Neuron (in vitro differentiated cells): ENCODE measurements around the gene KRT74.

Source experiments
- H2AFZ ChIP-seq: one replicate; pipeline ENCODE4 v1.6.1; 2013; ENCODE audit warnings: low read depth, mild to moderate bottlenecking, inconsistent platforms, low read length, moderate library complexity
- H3K27me3 ChIP-seq: one replicate; pipeline ENCODE4 v1.6.1; 2013; ENCODE audit warnings: low read length; ENCODE audit not compliant: insufficient read depth
- H3K36me3 ChIP-seq: one replicate; pipeline ENCODE4 v1.6.1; 2013; ENCODE audit warnings: low read length; ENCODE audit not compliant: insufficient read depth
- H3K4me1 ChIP-seq: one replicate; pipeline ENCODE4 v1.6.1; 2013; ENCODE audit warnings: low read length; ENCODE audit not compliant: insufficient read depth
- H3K4me3 ChIP-seq: 2 replicates; pipeline ENCODE4 v1.5.1; 2013; ENCODE audit warnings: mild to moderate bottlenecking, low read length, moderate library complexity
- H3K9me3 ChIP-seq: one replicate; pipeline ENCODE4 v1.6.1; 2013; ENCODE audit warnings: low read length

Gene KRT74

DNA sequence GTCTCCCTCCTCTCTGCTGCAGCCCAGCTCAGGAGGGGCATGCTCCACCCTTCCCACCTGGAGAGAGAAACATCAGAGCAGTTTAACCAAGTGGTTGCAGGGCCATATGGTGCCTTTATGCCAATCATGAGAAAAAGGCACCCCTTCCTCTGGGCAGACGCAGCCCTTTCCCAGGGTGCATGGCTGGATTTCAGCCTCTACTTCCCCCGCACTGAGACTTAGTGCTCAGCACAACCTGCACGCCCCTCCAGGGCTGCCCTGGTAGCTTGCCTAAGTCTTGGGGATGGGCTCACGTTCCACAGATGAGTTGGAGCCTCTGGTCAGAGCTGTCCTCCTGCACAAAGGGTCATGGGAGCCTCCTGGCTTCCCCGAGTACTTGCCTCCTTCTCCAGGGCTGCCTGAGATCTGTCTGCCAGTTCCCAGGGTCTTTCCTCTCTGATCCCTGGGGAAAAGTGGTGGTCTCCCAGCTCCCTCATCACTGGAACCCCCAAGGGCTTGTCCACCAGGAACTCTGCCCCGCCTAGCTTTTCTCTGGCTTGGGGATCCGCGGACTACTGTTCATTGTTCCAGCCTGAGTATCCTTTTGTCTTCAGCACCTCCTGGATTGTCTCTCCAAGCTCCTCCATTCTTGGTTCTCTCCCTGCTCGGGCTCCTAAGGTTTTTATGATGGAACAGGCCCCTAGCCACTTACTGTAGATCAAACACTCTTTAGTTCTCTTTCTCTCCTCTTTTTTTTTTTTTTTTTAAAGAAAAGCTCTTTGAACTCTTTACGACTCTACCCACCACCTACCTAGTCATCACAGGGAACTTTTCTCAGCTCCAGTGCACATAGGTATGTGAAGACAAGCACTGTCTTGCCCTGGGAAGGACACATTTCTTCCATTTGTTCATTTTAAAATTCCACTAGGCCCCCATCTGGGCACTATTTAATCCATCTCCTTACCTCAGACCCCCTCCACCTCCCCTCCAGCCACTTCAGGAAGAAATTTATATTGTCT, 6.1 kb upstream of the KRT74 start:
- Histone ChIP-seq H3K4me3 (no peak overlapping the region), H3K36me3 (no peaks in the 10 kb centered on the region), H3K27me3 (peaks cover 3% of the 10 kb centered on the region), H3K4me1 (no peaks in the 10 kb centered on the region), H3K9me3 (no peaks in the 10 kb centered on the region), H2AFZ (no peak overlapping the region)

DNA sequence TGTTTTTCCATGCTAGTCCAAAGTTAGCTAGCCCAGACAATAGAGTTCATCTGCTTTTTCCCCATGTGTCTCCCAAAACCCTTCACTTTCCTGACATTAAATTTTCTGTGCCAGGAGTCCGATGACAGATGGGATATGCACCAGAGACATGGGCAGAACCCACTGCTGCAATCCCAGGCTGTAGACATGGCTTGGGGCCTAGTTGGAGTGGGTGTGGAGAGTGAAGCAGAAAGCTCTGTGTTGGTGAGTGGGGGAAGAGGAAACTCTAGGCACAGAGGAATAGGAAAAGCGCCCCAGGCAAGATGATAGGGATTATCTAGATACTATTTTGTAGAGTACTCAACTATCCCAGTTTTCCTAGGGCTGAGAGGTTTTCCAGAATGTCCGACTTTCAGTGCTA, 4.8 kb upstream of the KRT74 start:
- Histone ChIP-seq H3K27me3 (peaks cover 3% of the 10 kb centered on the region), H3K9me3 (no peaks in the 10 kb centered on the region), H3K36me3 (no peaks in the 10 kb centered on the region), H3K4me3 (no peak overlapping the region), H3K4me1 (no peaks in the 10 kb centered on the region), H2AFZ (no peak overlapping the region)

DNA sequence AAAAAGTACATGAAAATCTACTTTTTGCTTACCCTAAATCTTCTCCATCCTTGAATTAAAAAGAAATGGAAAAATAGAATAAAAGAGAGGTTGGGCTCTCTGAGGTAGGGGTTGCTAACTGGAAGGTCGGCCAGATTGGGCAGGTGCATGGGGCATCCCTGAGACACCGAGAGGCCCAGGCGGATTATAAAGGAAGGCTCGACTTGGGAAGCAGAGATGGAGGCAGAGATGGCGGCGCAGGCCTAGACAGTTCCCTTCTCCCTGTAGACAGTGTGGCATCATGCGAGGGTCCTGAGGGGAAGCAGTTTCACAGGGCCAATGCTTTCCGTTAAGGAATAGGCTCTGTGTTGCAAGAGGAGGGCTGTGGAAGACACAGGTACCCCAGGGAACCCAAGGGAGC, 3.7 kb upstream of the KRT74 start:
- Histone ChIP-seq H3K27me3 (peaks cover 3% of the 10 kb centered on the region), H3K4me3 (no peak overlapping the region), H3K36me3 (no peaks in the 10 kb centered on the region), H3K9me3 (no peaks in the 10 kb centered on the region), H2AFZ (no peak overlapping the region), H3K4me1 (no peaks in the 10 kb centered on the region)

DNA sequence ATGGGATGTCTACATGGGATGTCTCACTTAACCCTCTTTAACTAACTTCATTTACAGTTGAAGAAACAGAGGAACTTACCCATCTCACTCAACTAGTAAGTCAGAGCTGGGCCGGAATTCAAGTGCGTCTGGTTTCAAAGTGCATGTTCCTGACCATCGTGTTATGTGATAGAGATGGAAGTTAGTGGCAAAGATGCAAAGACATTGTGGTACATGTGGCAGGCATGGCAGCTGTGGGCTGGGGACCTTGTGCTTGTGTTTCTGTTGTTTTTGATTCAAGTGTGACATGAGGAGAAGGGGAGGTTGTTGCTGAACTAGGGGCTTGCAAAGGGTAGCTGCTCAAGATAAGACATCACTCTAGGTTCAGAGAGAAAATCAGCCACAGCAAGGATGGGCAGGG, 2.3 kb upstream of the KRT74 start:
- H3K9me3 ChIP-seq = no peaks in the 10 kb centered on the region
- no peak overlapping the region for H2AFZ ChIP-seq
- no peaks in the 10 kb centered on the region for H3K4me1 ChIP-seq
- peaks cover 3% of the 10 kb centered on the region for H3K27me3 ChIP-seq
- no peaks in the 10 kb centered on the region for H3K36me3 ChIP-seq
- H3K4me3 ChIP-seq = no peak overlapping the region

DNA sequence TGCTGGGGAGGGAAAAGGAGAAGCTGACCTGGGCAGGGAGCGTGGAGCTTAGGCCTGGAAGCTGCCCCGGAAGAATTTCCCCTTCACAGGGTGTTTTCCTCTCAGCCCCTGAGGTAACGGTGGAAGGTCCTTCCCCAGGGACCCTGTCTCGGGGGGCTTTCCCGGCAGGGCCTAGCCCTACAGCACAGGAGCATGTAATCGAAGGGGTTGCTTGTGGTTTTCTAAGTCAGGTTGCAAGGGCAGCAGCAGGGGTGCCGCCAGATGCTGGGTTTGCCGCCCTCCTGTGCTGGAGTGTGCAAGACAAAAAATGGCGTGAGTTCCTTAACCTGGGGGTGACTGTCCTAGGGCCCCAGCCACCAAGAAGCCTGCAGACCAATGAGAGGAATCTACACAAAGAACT, 1.6 kb upstream of the KRT74 start:
- H3K4me3 ChIP-seq = no peak overlapping the region
- H3K36me3 ChIP-seq = no peaks in the 10 kb centered on the region
- H3K9me3 ChIP-seq = no peaks in the 10 kb centered on the region
- H3K27me3 ChIP-seq = peaks cover 3% of the 10 kb centered on the region
- H2AFZ ChIP-seq = no peak overlapping the region
- no peaks in the 10 kb centered on the region for H3K4me1 ChIP-seq

DNA sequence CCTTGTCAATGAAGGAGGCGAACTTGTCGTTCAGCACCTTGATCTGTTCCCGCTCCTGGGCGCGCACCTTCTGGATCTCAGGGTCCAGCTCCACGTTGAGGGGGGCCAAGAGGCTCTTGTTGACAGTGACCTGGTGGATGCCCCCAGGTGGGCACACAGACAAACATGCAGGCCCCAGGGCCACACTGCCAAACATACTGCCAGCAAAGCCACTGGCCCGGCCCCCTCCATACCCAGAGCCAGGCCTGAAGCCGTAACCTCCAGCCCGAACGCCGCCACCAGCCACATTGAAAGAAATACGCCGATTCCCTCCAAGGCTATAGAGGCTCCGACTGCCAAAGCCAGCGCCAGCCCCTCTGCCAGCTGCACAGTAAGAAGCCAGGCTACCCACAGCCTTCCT, 337 bp downstream of the KRT74 start:
- no peak overlapping the region for H3K4me3 ChIP-seq
- H3K36me3 ChIP-seq = no peaks in the 10 kb centered on the region
- no peaks in the 10 kb centered on the region for H3K9me3 ChIP-seq
- H3K27me3 ChIP-seq = no peaks in the 10 kb centered on the region
- H3K4me1 ChIP-seq = no peaks in the 10 kb centered on the region
- no peak overlapping the region for H2AFZ ChIP-seq

DNA sequence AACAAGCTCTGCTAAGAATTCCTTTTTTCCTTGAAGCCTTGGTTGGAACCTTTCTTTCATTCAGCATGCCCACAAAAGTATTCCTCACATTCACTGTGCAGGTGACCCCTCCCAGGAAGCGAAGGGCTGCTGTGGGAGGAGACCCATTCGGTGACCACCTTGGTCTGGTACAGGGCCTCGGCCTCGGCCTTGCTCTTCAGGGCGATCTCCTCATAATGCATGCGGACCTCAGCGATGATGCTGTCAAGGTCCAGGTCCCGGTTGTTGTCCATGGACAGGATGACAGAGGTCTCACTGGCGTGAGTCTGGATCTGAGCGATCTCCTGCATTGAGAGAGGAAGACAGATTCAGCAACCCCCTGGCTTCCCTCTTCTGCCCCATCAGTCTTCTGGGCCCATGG, 3.1 kb downstream of the KRT74 start:
- Histone ChIP-seq H3K4me3 (no peak overlapping the region), H3K27me3 (no peaks in the 10 kb centered on the region), H3K36me3 (no peaks in the 10 kb centered on the region), H3K4me1 (no peaks in the 10 kb centered on the region), H3K9me3 (no peaks in the 10 kb centered on the region), H2AFZ (no peak overlapping the region)

DNA sequence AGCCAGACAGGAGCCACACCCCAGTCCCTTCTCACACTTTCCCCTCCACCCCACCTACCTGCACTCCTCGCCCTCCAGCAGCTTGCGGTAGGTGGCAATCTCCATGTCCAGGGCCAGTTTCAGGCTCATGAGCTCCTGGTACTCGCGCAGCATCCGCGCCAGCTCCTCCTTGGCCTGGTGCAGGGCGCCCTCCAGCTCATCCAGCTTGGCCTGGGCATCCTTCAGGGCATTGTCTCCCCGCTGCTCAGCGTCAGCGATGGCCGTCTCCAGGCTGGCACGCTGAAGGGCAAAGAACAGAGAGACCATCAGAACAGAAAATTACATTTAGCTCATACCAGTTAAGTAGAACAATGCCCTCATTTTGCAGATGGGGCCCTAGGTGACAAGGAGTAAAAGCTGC, 5.5 kb downstream of the KRT74 start:
- no peaks in the 10 kb centered on the region for H3K36me3 ChIP-seq
- no peak overlapping the region for H3K4me3 ChIP-seq
- H3K9me3 ChIP-seq = no peaks in the 10 kb centered on the region
- no peak overlapping the region for H2AFZ ChIP-seq
- H3K4me1 ChIP-seq = no peaks in the 10 kb centered on the region
- H3K27me3 ChIP-seq = no peaks in the 10 kb centered on the region

DNA sequence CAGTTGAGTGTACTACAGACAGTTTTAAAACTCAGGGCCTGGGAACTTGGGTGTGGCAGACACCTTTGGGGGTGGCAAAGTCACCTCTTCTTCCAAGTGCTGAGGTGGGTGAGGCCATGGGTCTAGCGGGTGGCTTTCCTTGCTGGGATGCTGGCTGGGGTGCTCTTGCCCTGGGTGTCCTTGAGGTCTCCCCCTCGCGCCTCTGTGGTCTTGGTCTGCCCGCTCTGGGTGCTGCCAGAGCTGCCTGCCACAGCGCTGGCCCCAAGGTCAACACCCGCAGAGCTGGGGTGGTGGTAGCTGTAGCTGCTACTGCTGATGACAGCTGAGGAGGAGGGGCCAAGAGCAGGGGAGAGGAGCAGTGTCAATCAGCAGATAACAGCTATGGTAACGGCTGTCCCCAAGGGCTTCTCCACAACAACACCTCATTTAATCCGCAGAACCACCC, 6.8 kb downstream of the KRT74 start:
- Histone ChIP-seq H3K4me3 (no peak overlapping the region), H3K36me3 (no peaks in the 10 kb centered on the region), H3K9me3 (no peaks in the 10 kb centered on the region), H3K4me1 (no peaks in the 10 kb centered on the region), H3K27me3 (no peaks in the 10 kb centered on the region), H2AFZ (no peak overlapping the region)

DNA sequence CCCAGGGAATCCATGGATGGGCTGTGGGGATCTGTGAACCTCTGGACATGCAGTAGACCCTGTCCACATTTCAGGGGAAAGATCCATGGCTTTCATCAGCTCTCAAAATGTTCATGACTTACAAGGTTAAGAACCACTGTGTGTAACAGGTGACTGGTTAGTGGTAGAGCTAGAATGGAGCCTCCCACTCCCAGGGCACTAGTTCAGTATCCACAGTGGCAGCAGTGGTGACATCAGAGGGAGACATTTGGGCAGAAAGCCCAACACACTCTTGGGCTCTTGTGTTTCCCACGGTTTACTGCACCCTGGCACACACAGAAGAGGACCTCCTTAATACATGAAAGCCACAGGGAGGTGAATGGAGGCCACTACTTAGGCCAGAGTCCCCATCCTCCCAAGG, 9.1 kb downstream of the KRT74 start:
- H3K36me3 ChIP-seq = no peaks in the 10 kb centered on the region
- no peaks in the 10 kb centered on the region for H3K27me3 ChIP-seq
- H2AFZ ChIP-seq = no peak overlapping the region
- no peaks in the 10 kb centered on the region for H3K4me1 ChIP-seq
- H3K4me3 ChIP-seq = no peak overlapping the region
- no peaks in the 10 kb centered on the region for H3K9me3 ChIP-seq

DNA sequence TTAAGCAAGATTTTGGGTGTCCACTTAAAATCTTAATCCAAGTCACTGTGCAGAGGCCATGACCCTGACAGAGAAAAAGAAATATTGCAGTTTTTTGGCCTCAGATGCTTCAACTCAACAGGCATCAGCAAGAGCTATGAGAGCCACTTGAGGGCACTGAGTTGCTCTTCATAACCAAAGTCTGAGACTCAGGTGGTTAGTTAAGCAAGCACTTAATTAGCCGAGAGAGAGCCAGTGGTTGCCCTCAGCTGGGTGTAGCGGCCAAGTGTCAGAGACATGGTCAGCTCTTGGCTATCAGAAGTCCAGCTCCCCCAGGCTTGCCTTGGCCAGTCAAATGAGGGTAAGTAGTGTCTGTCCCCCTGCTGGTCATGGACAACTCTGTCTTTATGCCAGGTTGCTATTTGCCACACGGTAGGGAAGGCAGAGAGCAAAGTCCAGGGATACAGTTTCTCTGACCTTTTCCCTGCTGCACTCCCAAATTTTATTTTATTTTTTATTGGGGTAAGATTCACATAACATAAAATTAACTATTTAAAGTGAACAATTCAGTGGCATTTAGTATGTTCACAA, 11.7 kb downstream of the KRT74 start:
- no peaks in the 10 kb centered on the region for H3K27me3 ChIP-seq
- no peak overlapping the region for H2AFZ ChIP-seq
- no peaks in the 10 kb centered on the region for H3K36me3 ChIP-seq
- no peaks in the 10 kb centered on the region for H3K9me3 ChIP-seq
- H3K4me1 ChIP-seq = no peaks in the 10 kb centered on the region
- H3K4me3 ChIP-seq = no peak overlapping the region

DNA sequence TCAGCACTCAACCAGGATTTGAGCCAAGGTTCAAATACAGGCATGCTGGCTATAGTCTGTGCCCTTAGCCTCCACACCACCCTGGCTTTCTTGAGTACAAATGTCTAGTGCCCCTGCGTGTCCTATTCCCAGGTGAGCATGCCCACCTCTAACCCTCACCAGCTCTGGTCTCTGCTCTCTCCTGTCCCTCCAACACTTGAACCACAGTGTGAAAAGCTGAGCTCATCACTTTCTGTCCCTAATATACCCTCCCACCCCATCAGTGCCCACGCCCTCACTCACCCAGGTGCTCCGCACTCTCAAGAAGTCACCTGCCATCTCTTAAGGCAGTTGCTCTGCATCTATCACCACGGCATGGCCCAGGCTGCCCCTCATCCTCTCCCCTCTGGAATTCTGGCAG, 13.7 kb downstream of the KRT74 start:
- no peaks in the 10 kb centered on the region for H3K36me3 ChIP-seq
- H2AFZ ChIP-seq = no peak overlapping the region
- no peaks in the 10 kb centered on the region for H3K27me3 ChIP-seq
- no peaks in the 10 kb centered on the region for H3K9me3 ChIP-seq
- no peaks in the 10 kb centered on the region for H3K4me1 ChIP-seq
- no peak overlapping the region for H3K4me3 ChIP-seq

DNA sequence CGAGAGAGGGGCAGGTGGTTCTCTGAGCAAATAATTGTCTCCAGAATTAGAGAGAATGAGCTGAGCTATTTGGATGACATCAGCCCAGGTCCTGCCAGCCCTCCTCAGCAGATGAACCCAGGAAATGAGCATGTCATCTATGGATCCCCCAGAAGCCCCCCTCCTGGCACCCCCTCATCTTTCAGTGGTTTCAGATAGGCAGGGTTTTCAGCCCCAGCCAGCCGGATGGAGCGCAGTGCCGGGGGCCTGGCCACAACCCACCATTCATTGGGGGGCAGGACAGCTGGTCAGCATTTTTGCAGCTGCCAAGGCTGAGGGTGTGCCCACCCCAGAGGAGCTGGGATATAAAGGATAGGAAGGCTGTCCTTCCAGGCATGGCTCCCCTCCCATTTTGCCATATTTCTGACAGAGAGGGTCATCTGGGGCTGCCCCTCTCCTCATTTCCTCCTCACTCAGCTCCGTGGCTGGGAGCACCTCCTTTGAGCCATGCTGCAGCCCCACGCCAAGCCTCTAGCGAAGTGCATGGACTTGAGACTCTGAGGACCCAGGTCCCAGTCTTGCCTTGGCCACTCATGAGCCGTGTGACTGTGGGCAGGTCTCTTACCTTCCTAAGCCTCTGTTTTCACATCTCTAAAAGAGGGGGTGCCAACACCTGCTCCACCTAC, 14.7 kb downstream of the KRT74 start:
- H3K27me3 ChIP-seq = no peaks in the 10 kb centered on the region

More for the DNA sequence above, 14.7 kb downstream of the KRT74 start:
- Histone ChIP-seq H3K9me3 (no peaks in the 10 kb centered on the region), H2AFZ (no peak overlapping the region), H3K4me1 (no peaks in the 10 kb centered on the region), H3K4me3 (no peak overlapping the region), H3K36me3 (no peaks in the 10 kb centered on the region)
